Cardiac muscle cell (in vitro differentiated cells and primary cell): Measurements from ENCODE around the gene SNX13. TPM values are rescaled to one million over a fixed set of nuclear protein-coding genes. Genes with fewer than 3 reads are reported as not detected.

Experiments used
- DNase-seq, 2 donors: peaks; one replicate each; pipeline versions ENCODE4 v3.0.0 to v3.0.0-alpha.2; 2010 to 2017; ENCODE audit warnings: low read depth in 1 of 2, low spot score in 1 of 2
- H3K27ac ChIP-seq: fragments of 200-600 bp; sonication (generic); 2 replicates; pipeline ENCODE4 v1.5.1; 2016
- H3K27me3 ChIP-seq: fragments of 200-600 bp; sonication (generic); 2 replicates; pipeline ENCODE4 v1.6.0; 2016; ENCODE audit warnings: control low read depth
- H3K36me3 ChIP-seq: fragments of 200-600 bp; sonication (generic); 2 replicates; pipeline ENCODE4 v1.5.1; 2016; ENCODE audit warnings: control low read depth
- H3K4me1 ChIP-seq: fragments of 200-600 bp; sonication (generic); 2 replicates; pipeline ENCODE4 v1.8.1; 2017; ENCODE audit warnings: low read depth, mild to moderate bottlenecking, mixed run types
- H3K4me3 ChIP-seq: fragments of 200-600 bp; sonication (generic); 2 replicates; pipeline ENCODE4 v1.5.1; 2016; ENCODE audit warnings: mild to moderate bottlenecking
- H3K9me3 ChIP-seq: fragments of 200-600 bp; sonication (generic); 2 replicates; pipeline ENCODE4 v1.5.1; 2017; ENCODE audit warnings: low read depth, mild to moderate bottlenecking, control low read depth
- CTCF ChIP-seq: IDR thresholded peaks from 2 replicates; pipeline ENCODE4 v1.5.1; 2012; ENCODE audit warnings: low read depth, mild to moderate bottlenecking, low read length
- polyA plus RNA-seq: library from polyadenylated mRNA; unstranded; fragments of >200 nt; fragmentation: Nextera tagmentation; extraction: Ambion mirVana; gene quantifications from 2 replicates; pipeline ENCODE4 v1.2.1, GENCODE V29; 2016
- total RNA-seq: library from RNA; depleted of rRNA; stranded (reverse); fragments of >200 nt; gene quantifications from 2 replicates; pipeline ENCODE4 v1.2.3, GENCODE V29; 2016

SNX13 gene
- total and polyA plus RNA-seq, 2 experiments from 2014 or later, result 11.0 to 86.8 TPM

GRCh38 chr7:17928055-17928454 is 12.2 kb downstream of the SNX13 start:
- no peaks in the 10 kb centered on the region for H3K27me3 ChIP-seq
- DNase-seq, result no peak
- no peak for TF ChIP-seq CTCF
- peaks cover 27% of the 10 kb centered on the region for H3K4me1 ChIP-seq
- H3K36me3 ChIP-seq, result no peaks in the 10 kb centered on the region
- no peaks in the 10 kb centered on the region for H3K9me3 ChIP-seq
- H3K4me3 ChIP-seq, result no peak overlapping the region
- no peak overlapping the region for H3K27ac ChIP-seq

GRCh38 chr7:17921857-17922416 is 18.4 kb downstream of the SNX13 start:
- no peak overlapping the region for H3K27ac ChIP-seq
- no peak for DNase-seq
- H3K4me3 ChIP-seq, result no peak overlapping the region

GRCh38 chr7:17917842-17918241 is 22.5 kb downstream of the SNX13 start:
- Histone ChIP-seq H3K4me1 (no peaks in the 10 kb centered on the region), H3K4me3 (no peak overlapping the region), H3K36me3 (no peaks in the 10 kb centered on the region), H3K9me3 (no peaks in the 10 kb centered on the region), H3K27ac (no peak overlapping the region), H3K27me3 (no peaks in the 10 kb centered on the region)
- no peak for DNase-seq
- TF ChIP-seq CTCF, result no peak

More at GRCh38 chr7:17921857-17922416, 18.4 kb downstream of the SNX13 start:
- Histone ChIP-seq H3K36me3 (no peaks in the 10 kb centered on the region), H3K4me1 (peaks cover 8% of the 10 kb centered on the region), H3K9me3 (no peaks in the 10 kb centered on the region), H3K27me3 (no peaks in the 10 kb centered on the region)
- TF ChIP-seq CTCF, result no peak

- no peaks in the 10 kb centered on the region for H3K27me3 ChIP-seq
- H3K27ac ChIP-seq, result no peak overlapping the region
- H3K9me3 ChIP-seq, result no peaks in the 10 kb centered on the region
- H3K4me1 ChIP-seq, result no peaks in the 10 kb centered on the region
- H3K36me3 ChIP-seq, result no peaks in the 10 kb centered on the region
- no peak for TF ChIP-seq CTCF
- DNase-seq, result no peak
- no peak overlapping the region for H3K4me3 ChIP-seq
Observed at GRCh38 chr7:17916786-17917185, 23.5 kb downstream of the SNX13 start.

GRCh38 chr7:17915796-17916195 is 24.5 kb downstream of the SNX13 start:
- no peak for DNase-seq
- Histone ChIP-seq H3K36me3 (no peaks in the 10 kb centered on the region), H3K9me3 (no peaks in the 10 kb centered on the region), H3K27ac (no peak overlapping the region), H3K4me3 (no peak overlapping the region), H3K27me3 (no peaks in the 10 kb centered on the region), H3K4me1 (no peaks in the 10 kb centered on the region)
- no peak for TF ChIP-seq CTCF
